ENCODE measurements around the gene SHISA2.
A peak's percentile ranks its signal among the peaks of the same experiment; 100 is the strongest.

SHISA2 gene

GRCh38 chr13:26047040-26047439 is 4.8 kb downstream of the SHISA2 start:
- no peak for DNase-seq

- no peak for DNase-seq
Observed at GRCh38 chr13:26046639-26047038, 5.2 kb downstream of the SHISA2 start.

DNA sequence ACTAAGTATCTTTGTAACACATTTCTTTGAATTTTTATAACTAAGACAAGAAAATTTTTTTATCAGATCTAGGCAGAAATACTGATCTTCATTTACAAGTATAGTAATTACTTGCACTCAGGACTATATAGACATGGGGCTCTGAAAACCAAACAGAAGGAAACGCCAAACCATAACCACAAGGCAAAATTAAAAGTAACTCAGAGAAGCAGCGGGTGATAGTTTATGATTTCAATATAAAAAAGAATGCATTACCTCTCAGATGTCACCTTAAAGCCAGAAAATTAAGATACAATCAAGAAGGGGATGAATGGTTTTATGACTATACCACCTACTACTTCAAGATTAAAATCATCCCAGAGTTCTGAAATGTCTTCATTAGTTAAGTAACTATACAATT is 6.7 kb downstream of the SHISA2 start:
- DNase-seq, result no peak

DNA sequence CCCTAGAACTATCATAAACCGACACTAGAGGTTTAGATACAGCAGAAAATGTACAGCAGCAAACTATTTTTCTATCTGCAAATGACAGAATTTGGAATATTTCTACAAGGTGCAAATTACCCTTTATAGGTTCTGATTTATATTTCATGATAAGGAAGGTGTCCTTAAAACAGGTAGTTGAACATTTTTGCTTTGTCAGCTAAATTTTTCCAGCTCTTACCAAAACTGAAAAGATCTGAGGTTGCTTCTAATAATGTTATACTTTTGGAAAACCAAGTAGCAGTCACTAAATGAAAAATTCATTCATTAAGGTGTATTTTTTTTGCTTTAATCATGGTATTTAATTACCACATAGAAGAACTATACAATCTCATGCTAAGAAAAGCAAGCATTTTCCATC is 9.0 kb downstream of the SHISA2 start:
- no peak for DNase-seq

DNA sequence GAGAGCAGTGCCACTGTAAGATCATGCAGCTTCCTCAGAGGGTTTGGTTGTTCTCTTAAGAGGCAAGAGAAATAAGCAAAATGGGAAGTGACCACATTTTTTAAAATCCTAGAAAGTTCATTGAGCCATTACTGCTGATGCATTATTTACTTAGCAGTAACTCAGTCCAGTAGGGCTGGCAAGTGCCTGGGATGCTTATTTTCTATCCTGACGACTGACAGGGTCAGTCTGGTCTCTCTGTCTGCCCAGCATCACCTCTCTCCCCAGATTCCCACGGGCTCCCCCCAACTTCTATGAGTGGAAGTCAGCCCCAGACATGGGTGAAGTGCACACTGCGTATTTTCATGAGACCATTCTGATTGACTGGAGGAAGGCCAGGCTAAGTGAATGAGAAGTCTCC is 10.4 kb downstream of the SHISA2 start:
- no peak for DNase-seq

DNA sequence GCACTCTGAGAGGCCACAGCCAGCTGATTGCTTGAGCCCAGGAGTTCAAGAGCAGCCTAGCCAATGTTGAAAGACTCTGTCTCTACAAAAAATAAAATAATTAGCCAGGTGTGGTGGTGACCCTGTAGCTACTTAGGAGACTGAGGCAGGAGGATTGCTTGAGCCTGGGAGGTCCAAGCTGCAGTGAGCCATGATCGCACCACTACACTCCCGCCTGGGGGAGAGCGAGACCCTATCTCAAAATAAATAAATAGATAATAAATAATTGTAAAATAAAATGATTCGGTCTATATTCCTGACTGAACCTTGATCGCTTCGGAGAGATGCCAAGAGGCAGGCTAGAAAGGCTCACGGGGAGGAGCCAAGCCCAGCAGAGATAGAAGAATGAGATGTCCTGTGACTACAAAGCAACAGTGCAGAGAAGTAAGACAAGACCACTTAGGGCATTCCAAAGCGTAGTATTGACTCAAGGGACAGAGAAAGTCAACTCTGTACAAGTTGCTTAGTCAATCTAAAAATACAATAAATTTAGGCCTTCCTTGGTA is 12.8 kb downstream of the SHISA2 start:
- DNase-seq, result no peak

DNA sequence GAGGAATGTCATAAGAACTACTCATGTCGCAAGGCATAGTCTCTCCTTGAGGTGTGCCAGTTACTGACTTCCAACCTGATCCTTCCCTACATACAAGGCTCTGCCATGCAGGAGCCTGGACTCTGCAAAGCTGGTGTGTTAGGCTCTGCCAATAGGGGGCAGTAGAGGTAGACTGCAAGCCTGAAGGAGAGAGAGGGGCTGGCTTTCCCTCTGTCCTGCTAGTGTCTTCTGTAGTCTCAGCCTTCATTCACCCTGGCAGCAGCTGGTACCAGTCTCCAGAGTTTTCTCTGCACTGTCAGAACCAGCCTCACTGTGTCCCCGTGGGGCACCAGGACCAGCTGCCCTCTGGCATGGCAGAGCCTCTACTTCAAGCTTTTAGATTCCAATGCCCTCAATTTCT is 14.5 kb downstream of the SHISA2 start:
- no peak for DNase-seq

- DNase-seq, result no peak
Observed at GRCh38 chr13:26036383-26036782, 15.4 kb downstream of the SHISA2 start.

DNA sequence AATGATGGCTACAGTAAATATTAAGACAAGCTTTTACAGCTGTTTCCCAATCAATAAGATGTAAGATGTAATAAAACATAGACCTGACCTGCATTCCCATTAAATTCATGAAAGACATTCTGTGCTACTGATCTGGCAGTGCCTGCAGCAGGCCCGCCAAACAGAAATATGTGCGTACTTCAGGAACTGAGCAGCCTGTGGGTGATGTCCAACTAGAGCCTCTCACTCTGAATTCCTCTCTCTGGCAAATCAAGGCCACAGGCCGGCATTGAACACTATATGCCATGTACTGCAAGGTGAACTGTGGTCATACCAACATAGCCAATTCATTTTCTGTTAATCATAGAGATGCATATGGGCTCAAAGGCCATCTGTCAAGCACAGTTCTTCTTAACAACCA is 17.8 kb downstream of the SHISA2 start:
- no peak for DNase-seq

- DNase-seq, result no peak
Observed at GRCh38 chr13:26030331-26030730, 21.5 kb downstream of the SHISA2 start.

DNA sequence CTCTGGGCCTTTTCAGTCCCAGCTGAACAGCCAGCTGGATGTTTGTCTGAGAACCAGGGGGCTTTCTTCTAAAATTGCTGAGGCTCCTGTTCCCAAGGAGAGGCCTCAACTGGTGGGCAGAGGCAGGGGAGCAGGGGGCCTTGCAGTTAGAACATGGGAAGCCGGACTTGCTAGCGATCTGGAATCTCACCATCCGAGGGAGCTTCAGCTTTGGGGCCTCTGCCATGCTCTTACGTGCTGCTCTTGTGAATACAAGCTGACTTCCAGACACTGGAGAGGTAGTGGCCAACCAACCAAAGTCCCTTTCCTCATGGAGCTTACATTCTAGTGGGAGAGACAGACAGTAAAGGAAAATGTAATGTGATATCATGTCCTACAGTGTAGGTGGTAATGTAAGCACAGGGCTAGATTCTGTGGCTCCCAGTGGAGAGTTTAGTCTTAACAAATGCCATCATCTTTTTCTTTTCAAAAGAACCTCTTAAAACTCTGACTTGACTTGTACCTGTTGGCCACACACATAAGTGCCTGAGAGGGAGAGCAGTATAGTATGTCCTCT is 22.2 kb downstream of the SHISA2 start:
- DNase-seq, result no peak

GRCh38 chr13:26026211-26026610 is 25.6 kb downstream of the SHISA2 start:
- DNase-seq, result no peak

GRCh38 chr13:26025771-26026170 is 26.0 kb downstream of the SHISA2 start:
- no peak for DNase-seq

- no peak for DNase-seq
Observed at GRCh38 chr13:26025196-26025595, 26.6 kb downstream of the SHISA2 start.

DNA sequence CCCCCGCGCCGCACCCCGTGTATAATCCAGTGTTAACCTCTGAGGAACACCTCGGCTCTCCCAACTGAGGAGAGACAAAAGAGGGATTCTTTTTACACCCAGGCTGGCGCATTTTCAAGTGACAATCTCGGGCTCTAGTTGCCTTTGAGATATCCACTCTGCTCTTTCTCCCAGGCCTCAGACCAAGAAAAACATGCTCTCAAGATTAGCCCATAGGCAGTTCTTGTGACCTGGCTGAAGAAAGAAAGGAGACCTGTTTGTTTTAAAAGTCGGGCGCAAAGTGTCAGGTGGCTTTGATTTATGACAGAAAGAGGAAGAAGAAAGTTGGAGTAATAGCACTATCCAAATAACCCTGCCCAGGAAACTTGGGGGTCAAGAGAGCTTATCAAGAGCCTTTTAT is 27.3 kb downstream of the SHISA2 start:
- DNase-seq, result no peak

GRCh38 chr13:26022538-26023292 is 29.1 kb downstream of the SHISA2 start:
- DNase-seq, result peak; percentile 28

- DNase-seq, result no peak
Observed at GRCh38 chr13:26021956-26022355, 29.9 kb downstream of the SHISA2 start.

GRCh38 chr13:26021516-26021915 is 30.3 kb downstream of the SHISA2 start:
- no peak for DNase-seq

- no peak for DNase-seq
Observed at GRCh38 chr13:26020891-26021290, 30.9 kb downstream of the SHISA2 start.

DNA sequence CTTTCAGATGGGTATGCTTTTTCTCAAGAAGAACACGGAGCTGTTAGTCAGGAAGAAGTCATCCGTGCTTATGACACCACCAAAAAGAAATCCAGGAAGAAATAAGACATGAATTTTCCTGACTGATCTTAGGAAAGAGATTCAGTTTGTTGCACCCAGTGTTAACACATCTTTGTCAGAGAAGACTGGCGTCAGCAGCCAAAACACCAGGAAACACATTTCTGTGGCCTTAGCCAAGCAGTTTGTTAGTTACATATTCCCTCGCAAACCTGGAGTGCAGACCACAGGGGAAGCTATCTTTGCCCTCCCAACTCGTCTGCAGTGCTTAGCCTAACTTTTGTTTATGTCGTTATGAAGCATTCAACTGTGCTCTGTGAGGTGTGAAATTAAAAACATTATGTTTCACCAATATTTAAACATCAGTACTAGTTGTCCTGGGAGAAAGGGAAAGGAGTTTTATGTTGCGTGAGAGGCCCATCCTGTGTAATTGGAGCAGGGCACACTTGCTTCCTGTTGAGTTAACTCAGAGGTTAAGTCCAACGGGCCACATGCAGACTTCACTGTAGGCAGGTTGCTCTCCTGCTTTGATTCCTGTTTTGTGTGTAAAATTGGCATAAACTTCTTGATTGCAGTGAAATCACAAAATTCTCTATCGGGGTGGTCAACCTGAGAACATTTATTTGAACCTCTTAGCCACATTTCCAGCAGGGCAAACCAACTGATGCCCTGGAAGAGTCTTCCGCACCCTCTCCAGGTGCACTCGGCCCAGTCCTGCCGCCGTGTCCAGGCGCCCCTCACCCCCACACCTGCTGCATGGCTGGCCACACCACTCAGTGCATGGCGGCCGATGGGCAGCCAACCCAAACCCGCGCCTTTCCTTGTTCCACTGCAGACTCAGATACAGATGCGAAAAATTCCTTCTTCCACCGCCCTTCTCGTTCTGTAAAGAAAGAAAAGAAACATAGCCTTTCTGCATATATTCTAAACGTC is 31.6 kb downstream of the SHISA2 start:
- no peak for DNase-seq

DNA sequence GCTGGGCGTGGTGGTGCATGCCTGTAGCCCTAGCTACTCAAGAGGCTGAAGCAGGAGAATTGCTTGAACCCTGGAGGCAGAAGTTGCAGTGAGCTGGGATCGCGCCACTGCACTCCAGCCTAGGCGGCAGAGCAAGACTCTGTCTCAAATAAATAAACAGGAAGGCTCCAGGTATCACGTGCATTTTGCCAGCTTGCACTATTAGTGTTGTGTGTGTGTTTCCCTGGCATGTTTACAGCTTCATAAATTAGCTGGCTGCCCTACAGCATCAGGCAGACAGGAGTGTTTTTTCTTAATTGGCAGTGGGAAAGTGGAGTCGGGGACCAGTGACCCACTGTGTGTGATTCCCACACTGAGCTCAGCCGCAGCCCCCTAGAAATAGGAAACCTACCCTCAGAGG is 32.6 kb downstream of the SHISA2 start:
- no peak for DNase-seq

GRCh38 chr13:26017932-26018665 is 33.7 kb downstream of the SHISA2 start:
- DNase-seq, result no peak

All from NCI-H2227 treated with DMSO at 0.1 percent for 48 hours (cell line).